Fibroblast of skin of right quadriceps (primary cell): ENCODE measurements around the gene TMF1.
A peak's percentile ranks its signal among the peaks of the same experiment; 100 is the strongest.

ENCODE experiments used
- DNase-seq: peaks from one replicate; pipeline ENCODE4 v3.0.0-alpha.2; 2013

The TMF1 gene

GRCh38 chr3:69051756-69052471 is at the start of gene TMF1:
Gene TMF1, minus strand, starts transcription at chr3:69052333. Its CDS starts 247 bp downstream, at chr3:69052086.
- DNase-seq: peak; percentile 99

GRCh38 chr3:69099576-69099975 is 47.4 kb upstream of the TMF1 start:
- no peak for DNase-seq

- DNase-seq: no peak
These were observed 45.4 kb upstream of the TMF1 start for GRCh38 chr3:69097407-69098086.

GRCh38 chr3:69096299-69096698 is 44.2 kb upstream of the TMF1 start:
- DNase-seq: no peak

GRCh38 chr3:69095636-69096035 is 43.5 kb upstream of the TMF1 start:
- no peak for DNase-seq

- peak; percentile 62 for DNase-seq
These were observed 42.5 kb upstream of the TMF1 start for GRCh38 chr3:69094467-69095205.

- DNase-seq: no peak
These were observed 39.9 kb upstream of the TMF1 start for GRCh38 chr3:69092030-69092516.

GRCh38 chr3:69091389-69092029 is 39.4 kb upstream of the TMF1 start:
- DNase-seq: no peak

GRCh38 chr3:69090021-69090420 is 37.9 kb upstream of the TMF1 start:
- peak; percentile 78 for DNase-seq

GRCh38 chr3:69088063-69088462 is 35.9 kb upstream of the TMF1 start:
- peak; percentile 45 for DNase-seq

GRCh38 chr3:69087030-69087791 is 35.1 kb upstream of the TMF1 start:
- DNase-seq: no peak

- peak; percentile 95 for DNase-seq
These were observed 33.9 kb upstream of the TMF1 start for GRCh38 chr3:69085833-69086722.

GRCh38 chr3:69085168-69085832 is 33.2 kb upstream of the TMF1 start:
- DNase-seq: no peak

- peak; percentile 93 for DNase-seq
These were observed 32.4 kb upstream of the TMF1 start, which contains the start of gene ARL6IP5 for GRCh38 chr3:69084326-69085167. Gene ARL6IP5, plus strand, starts transcription at chr3:69084937. Its CDS starts 111 bp downstream, at chr3:69085048.

GRCh38 chr3:69082805-69083204 is 30.7 kb upstream of the TMF1 start:
- DNase-seq: peak; percentile 87

GRCh38 chr3:69082361-69082760 is 30.2 kb upstream of the TMF1 start:
- no peak for DNase-seq

- no peak for DNase-seq
These were observed 29.6 kb upstream of the TMF1 start for GRCh38 chr3:69081583-69082262.

GRCh38 chr3:69080233-69080920 is 28.2 kb upstream of the TMF1 start, which contains the start of gene UBA3:
Gene UBA3, minus strand, starts transcription at chr3:69080365. Its CDS starts 12 bp downstream, at chr3:69080353.
- DNase-seq: peak; percentile 82
